Urinary bladder (tissue), 4 donors: Measurements from ENCODE around the gene TRHDE. TPM values are rescaled to one million over a fixed set of nuclear protein-coding genes. Genes with fewer than 3 reads are reported as not detected.

Experiments used
- DNase-seq: peaks from one replicate; pipeline ENCODE4 v3.0.0-alpha.2; 2015; ENCODE audit errors: extremely low spot score
- H3K27ac ChIP-seq: one replicate; pipeline ENCODE4 v1.5.1; 2013; ENCODE audit warnings: low read depth, mild to moderate bottlenecking, moderate library complexity
- H3K36me3 ChIP-seq: one replicate; pipeline ENCODE4 v1.6.1; 2013; ENCODE audit warnings: mild to moderate bottlenecking, moderate library complexity; ENCODE audit not compliant: insufficient read depth
- H3K4me1 ChIP-seq: one replicate; pipeline ENCODE4 v1.6.1; 2013; ENCODE audit warnings: mild to moderate bottlenecking, moderate library complexity; ENCODE audit not compliant: insufficient read depth
- H3K4me3 ChIP-seq: one replicate; pipeline ENCODE4 v1.5.1; 2013; ENCODE audit warnings: low read depth, low read length
- WGBS: extraction: QIAGEN DNeasy Blood & Tissue Kit; methylation state at CpG from one replicate; pipeline ENCODE4 v1.1.7; 2013; 5-methylcytosine and 5-hydroxymethylcytosine counted together
- polyA plus RNA-seq: library from polyadenylated mRNA; stranded (reverse); fragments of 200-250 nt; gene quantifications from one replicate; pipeline ENCODE4 v1.2.3, GENCODE V29; 2013
- total RNA-seq: library from RNA; depleted of rRNA; stranded (reverse); fragments of >200 nt; gene quantifications from one replicate; pipeline ENCODE4 v1.2.3, GENCODE V29; 2014
- donor health status: healthy with polysubstance abuse.
- donor health status: healthy.

Gene TRHDE
- total and polyA plus RNA-seq, 2 donors: 1.9 to 21.4 TPM

- Histone ChIP-seq H3K4me3 (no peak overlapping the region), H3K36me3 (no peaks in the 10 kb centered on the region), H3K27ac (no peak overlapping the region), H3K4me1 (no peaks in the 10 kb centered on the region)
- no peak for DNase-seq
- WGBS: 77% methylated on average over 2 of the region's 2 CpGs
Measured at GRCh38 chr12:72267974-72268373, 4.2 kb upstream of the TRHDE start.

GRCh38 chr12:72268386-72268785 lies 3.8 kb upstream of the TRHDE start:
- H3K27ac ChIP-seq: no peak overlapping the region
- no peak overlapping the region for H3K4me3 ChIP-seq
- H3K36me3 ChIP-seq: no peaks in the 10 kb centered on the region
- WGBS: 58% methylated on average over 2 of the region's 2 CpGs
- H3K4me1 ChIP-seq: no peaks in the 10 kb centered on the region
- DNase-seq: no peak

GRCh38 chr12:72269491-72269890 lies 2.7 kb upstream of the TRHDE start:
- DNase-seq: no peak
- Histone ChIP-seq H3K4me1 (no peaks in the 10 kb centered on the region), H3K4me3 (no peak overlapping the region), H3K36me3 (no peaks in the 10 kb centered on the region), H3K27ac (no peak overlapping the region)
- 53% methylated on average over 1 of the region's 1 CpG for WGBS

- DNase-seq: no peak
- Histone ChIP-seq H3K36me3 (no peaks in the 10 kb centered on the region), H3K4me3 (no peak overlapping the region), H3K4me1 (no peaks in the 10 kb centered on the region), H3K27ac (no peak overlapping the region)
- WGBS: 62% methylated on average over 2 of the region's 2 CpGs
Measured at GRCh38 chr12:72270246-72270645, 1.9 kb upstream of the TRHDE start.

GRCh38 chr12:72270961-72271360 lies 1.2 kb upstream of the TRHDE start:
- WGBS: 53% methylated on average over 6 of the region's 6 CpGs
- no peak for DNase-seq
- no peaks in the 10 kb centered on the region for H3K36me3 ChIP-seq
- peak overlapping the region; percentile 44 for H3K4me3 ChIP-seq
- no peak overlapping the region for H3K27ac ChIP-seq
- H3K4me1 ChIP-seq: no peaks in the 10 kb centered on the region

GRCh38 chr12:72271451-72272090 lies 599 bp upstream of the TRHDE start:
- WGBS: under 1% methylated on average over 35 of the region's 35 CpGs
- Histone ChIP-seq H3K27ac (no peak overlapping the region), H3K4me3 (peak overlapping the region; percentile 44), H3K4me1 (peaks cover 2% of the 10 kb centered on the region), H3K36me3 (no peaks in the 10 kb centered on the region)
- no peak for DNase-seq

GRCh38 chr12:72272731-72273498 lies 745 bp downstream of the TRHDE start:
- Histone ChIP-seq H3K36me3 (no peaks in the 10 kb centered on the region), H3K4me3 (peak overlapping the region; percentile 44), H3K27ac (peak overlapping the region; percentile 46), H3K4me1 (peaks cover 2% of the 10 kb centered on the region)
- under 1% methylated on average over 79 of the region's 79 CpGs for WGBS
- DNase-seq: no peak

GRCh38 chr12:72273499-72273837 lies 1.3 kb downstream of the TRHDE start:
- Histone ChIP-seq H3K27ac (no peak overlapping the region), H3K4me3 (peak overlapping the region; percentile 44), H3K4me1 (peaks cover 2% of the 10 kb centered on the region), H3K36me3 (no peaks in the 10 kb centered on the region)
- WGBS: 1% methylated on average over 24 of the region's 24 CpGs
- no peak for DNase-seq

- no peak overlapping the region for H3K27ac ChIP-seq
- no peaks in the 10 kb centered on the region for H3K36me3 ChIP-seq
- DNase-seq: no peak
- peaks cover 2% of the 10 kb centered on the region for H3K4me1 ChIP-seq
- 18% methylated on average over 17 of the region's 17 CpGs for WGBS
- H3K4me3 ChIP-seq: peak overlapping the region; percentile 44
Measured at GRCh38 chr12:72273851-72274351, 1.7 kb downstream of the TRHDE start.

GRCh38 chr12:72274931-72275330 lies 2.8 kb downstream of the TRHDE start:
- Histone ChIP-seq H3K4me3 (no peak overlapping the region), H3K4me1 (peaks cover 2% of the 10 kb centered on the region), H3K36me3 (no peaks in the 10 kb centered on the region), H3K27ac (no peak overlapping the region)
- WGBS: 57% methylated on average over 1 of the region's 1 CpG
- no peak for DNase-seq

GRCh38 chr12:72275526-72275925 lies 3.4 kb downstream of the TRHDE start:
- Histone ChIP-seq H3K36me3 (no peaks in the 10 kb centered on the region), H3K27ac (no peak overlapping the region), H3K4me3 (no peak overlapping the region), H3K4me1 (peaks cover 2% of the 10 kb centered on the region)
- DNase-seq: no peak
- WGBS: 60% methylated on average over 2 of the region's 2 CpGs

- H3K36me3 ChIP-seq: no peaks in the 10 kb centered on the region
- WGBS: 73% methylated on average over 3 of the region's 3 CpGs
- peaks cover 2% of the 10 kb centered on the region for H3K4me1 ChIP-seq
- H3K4me3 ChIP-seq: no peak overlapping the region
- no peak overlapping the region for H3K27ac ChIP-seq
- no peak for DNase-seq
Measured at GRCh38 chr12:72276181-72276805, 4.1 kb downstream of the TRHDE start.

GRCh38 chr12:72277415-72277814 lies 5.2 kb downstream of the TRHDE start:
- Histone ChIP-seq H3K36me3 (no peaks in the 10 kb centered on the region), H3K4me3 (no peak overlapping the region), H3K4me1 (peaks cover 2% of the 10 kb centered on the region), H3K27ac (no peak overlapping the region)
- DNase-seq: no peak
- WGBS: 62% methylated on average over 2 of the region's 2 CpGs

- no peak for DNase-seq
- Histone ChIP-seq H3K36me3 (no peaks in the 10 kb centered on the region), H3K4me3 (no peak overlapping the region), H3K4me1 (peaks cover 2% of the 10 kb centered on the region), H3K27ac (no peak overlapping the region)
- 55% methylated on average over 2 of the region's 2 CpGs for WGBS
Measured at GRCh38 chr12:72278894-72279293, 6.7 kb downstream of the TRHDE start.
